ENCODE data around the gene CACNB2. TPM values are rescaled to one million over a fixed set of nuclear protein-coding genes. Genes with fewer than 3 reads are reported as not detected.

CACNB2 gene
- total and polyA plus RNA-seq, 2 of the 13 experiments (the other 11 are each of a cell fraction or from before 2014, with no cell fraction given): not detected

DNA sequence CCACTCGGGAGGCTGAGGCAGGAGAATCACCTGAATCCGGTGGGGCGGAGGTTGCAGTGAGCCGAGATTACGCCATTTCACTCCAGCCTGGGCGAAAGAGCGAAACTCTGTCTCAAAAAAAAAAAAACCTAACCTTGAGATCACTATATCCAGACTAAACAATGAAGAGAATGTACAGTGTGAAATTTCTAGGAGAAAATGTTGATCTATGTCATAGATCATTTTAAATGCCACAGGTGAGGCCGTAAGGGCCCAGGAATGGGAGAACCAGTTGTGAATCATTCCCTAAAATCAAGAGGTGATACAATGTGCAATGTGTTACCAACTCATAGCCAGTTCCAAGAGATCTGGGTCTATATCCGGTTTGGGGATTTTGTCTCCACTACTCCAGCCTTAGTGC is 158.0 kb downstream of the CACNB2 start (continued):
- TF ChIP-seq, protein P1, sequence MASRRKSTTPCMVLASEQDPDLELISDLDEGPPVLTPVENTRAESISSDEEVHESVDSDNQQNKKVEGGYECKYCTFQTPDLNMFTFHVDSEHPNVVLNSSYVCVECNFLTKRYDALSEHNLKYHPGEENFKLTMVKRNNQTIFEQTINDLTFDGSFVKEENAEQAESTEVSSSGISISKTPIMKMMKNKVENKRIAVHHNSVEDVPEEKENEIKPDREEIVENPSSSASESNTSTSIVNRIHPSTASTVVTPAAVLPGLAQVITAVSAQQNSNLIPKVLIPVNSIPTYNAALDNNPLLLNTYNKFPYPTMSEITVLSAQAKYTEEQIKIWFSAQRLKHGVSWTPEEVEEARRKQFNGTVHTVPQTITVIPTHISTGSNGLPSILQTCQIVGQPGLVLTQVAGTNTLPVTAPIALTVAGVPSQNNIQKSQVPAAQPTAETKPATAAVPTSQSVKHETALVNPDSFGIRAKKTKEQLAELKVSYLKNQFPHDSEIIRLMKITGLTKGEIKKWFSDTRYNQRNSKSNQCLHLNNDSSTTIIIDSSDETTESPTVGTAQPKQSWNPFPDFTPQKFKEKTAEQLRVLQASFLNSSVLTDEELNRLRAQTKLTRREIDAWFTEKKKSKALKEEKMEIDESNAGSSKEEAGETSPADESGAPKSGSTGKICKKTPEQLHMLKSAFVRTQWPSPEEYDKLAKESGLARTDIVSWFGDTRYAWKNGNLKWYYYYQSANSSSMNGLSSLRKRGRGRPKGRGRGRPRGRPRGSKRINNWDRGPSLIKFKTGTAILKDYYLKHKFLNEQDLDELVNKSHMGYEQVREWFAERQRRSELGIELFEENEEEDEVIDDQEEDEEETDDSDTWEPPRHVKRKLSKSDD (CRISPR knock-in tag; IDR thresholded peaks at IDR 0.05; ENCODE audit: low read depth): no peak
- no peak for TF ChIP-seq ZNF670 (CRISPR knock-in tag; IDR thresholded peaks at IDR 0.05; ENCODE audit: borderline replicate concordance)
- no peak for TF ChIP-seq ZNF562 (CRISPR knock-in tag; IDR thresholded peaks at IDR 0.05; ENCODE audit: borderline replicate concordance)

DNA sequence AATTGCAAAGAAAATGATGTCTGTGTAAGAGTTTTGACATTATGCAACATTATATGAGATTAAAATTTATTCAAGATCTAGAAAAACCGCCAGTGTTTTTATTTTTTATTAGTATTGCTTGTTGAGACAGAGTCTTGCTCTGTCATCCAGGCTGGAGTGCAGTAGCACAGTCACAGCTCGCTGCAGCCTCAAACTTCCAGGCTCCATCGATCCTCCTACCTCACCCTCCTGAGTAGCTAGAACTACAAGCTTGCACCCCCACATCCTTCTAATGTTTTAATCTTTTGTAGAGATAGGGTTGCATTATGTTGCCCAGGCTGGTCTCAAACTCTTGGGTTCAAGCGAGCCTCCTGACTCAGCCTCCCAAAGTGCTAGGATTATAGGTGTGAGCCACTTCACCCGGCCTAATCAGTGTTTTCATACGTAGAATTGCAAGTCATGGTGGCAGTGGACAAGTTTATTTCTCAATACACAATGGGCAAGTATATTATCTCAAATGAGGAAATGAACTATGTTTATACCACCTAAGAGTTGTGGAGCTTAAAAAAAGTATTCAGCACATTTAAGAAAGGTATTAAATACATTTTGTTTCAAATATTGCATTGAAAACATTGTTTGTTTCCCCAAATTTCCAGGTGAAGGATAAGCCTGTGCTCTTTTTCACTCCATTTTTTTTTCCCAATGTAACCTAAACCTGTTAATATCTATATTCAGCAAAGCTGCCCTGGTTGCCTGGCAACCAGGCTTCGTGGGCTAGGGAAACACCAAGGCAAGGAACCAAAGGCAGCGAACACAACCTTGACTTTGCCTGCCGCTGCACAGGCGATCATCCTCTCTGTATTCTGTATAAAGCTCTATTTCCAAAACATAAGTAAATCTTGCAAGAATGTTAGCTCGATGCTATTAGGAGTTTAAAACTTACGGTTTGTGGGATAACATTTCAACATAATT is 163.9 kb downstream of the CACNB2 start:
- DNase-seq (ENCODE audit: low spot score): no peak
- Histone ChIP-seq H3K9ac (ENCODE audit: insufficient read depth, low read depth, low read length) (no peak overlapping the region), H3K36me3 (replicated peaks in 1 of 2; ENCODE audit: control insufficient read depth in 1 of 2, insufficient read depth in 2 of 2, low read length in 2 of 2) (no peaks in the 10 kb centered on the region), H3K4me2 (ENCODE audit: low read depth, low read length) (no peak overlapping the region), H3K79me2 (ENCODE audit: insufficient read depth, low read length) (no peaks in the 10 kb centered on the region), H3K4me1 (ENCODE audit: insufficient read depth, low read length) (no peaks in the 10 kb centered on the region), H2AFZ (ENCODE audit: low read length) (no peak overlapping the region), H4K20me1 (ENCODE audit: insufficient read depth, low read length) (no peaks in the 10 kb centered on the region), H3K4me3 (replicated peaks in 1 of 3; ENCODE audit: insufficient read depth in 1 of 3, low read depth in 2 of 3, low read length in 3 of 3) (no peak overlapping the region), H3K27ac (ENCODE audit: extremely low read length, insufficient read depth, low read length) (no peak overlapping the region), H3K9me3 (ENCODE audit: low read length) (no peaks in the 10 kb centered on the region), H3K27me3 (ENCODE audit: control insufficient read depth in 1 of 2, insufficient read depth in 2 of 2, low read length in 2 of 2) (peaks cover 0 to 6% of the 10 kb centered on the region in 2 experiments; a peak in 1 of 5 replicates)
- intact Hi-C loops (cut with micrococcal nuclease; ENCODE audit: unreplicated experiment): no loop called here
- FAIRE-seq: no peak
- POLR2A ChIA-PET: no interaction called here
- ATAC-seq: no peak
- no TSS peak for BruUV-seq (replicated peaks)
- 2% methylated on average over 12 of the region's 12 CpGs for WGBS (ENCODE audit: low lambda C conversion rate)
- CTCF ChIA-PET (ENCODE audit: low intra/inter-chr PET ratio, low total read pairs): no interaction called here
- TF ChIP-seq NFE2L2 (IDR thresholded peaks at IDR 0.05; ENCODE audit: low read length): peak; percentile 50; the same call in 1 of the 2 replicates
- no peak for TF ChIP-seq POLR2G (IDR thresholded peaks at IDR 0.05; ENCODE audit: low read depth, low read length)
- in situ Hi-C loops (cut with HindIII; ENCODE audit: extremely low pct_ligation_motif_present, low pct_unique_long_range_greater_than_20kb): no loop called here
